HG03175 (cell line): Measurements from ENCODE around the gene NTF4.
A peak's percentile ranks its signal among the peaks of the same experiment; 100 is the strongest.

Experiments
- ATAC-seq: cut with Tn5 transposase; IDR thresholded peaks from one replicate; pipeline ENCODE4 v1.9.1; 2021; ENCODE audit warnings: mild to moderate bottlenecking, moderate library complexity; ENCODE audit not compliant: unreplicated experiment

The NTF4 gene

GRCh38 chr19:49064768-49065611, at the start of gene NTF4:
Gene NTF4, minus strand, starts transcription at chr19:49064818. Its CDS starts 2,821 bp downstream, at chr19:49061997.
- ATAC-seq, result no peak

GRCh38 chr19:49113762-49114629, 49.4 kb upstream of the NTF4 start, which contains the start of gene LIN7B:
Gene LIN7B, plus strand, starts transcription at chr19:49114370. Its CDS starts 35 bp downstream, at chr19:49114405.
- ATAC-seq, result peak; percentile 48

GRCh38 chr19:49111218-49111998, 46.8 kb upstream of the NTF4 start:
- no peak for ATAC-seq

- ATAC-seq, result no peak
Measured at GRCh38 chr19:49110567-49110966, 45.9 kb upstream of the NTF4 start.

GRCh38 chr19:49109569-49110233, 45.1 kb upstream of the NTF4 start:
- ATAC-seq, result no peak

- ATAC-seq, result no peak
Measured at GRCh38 chr19:49109051-49109450, 44.4 kb upstream of the NTF4 start.

GRCh38 chr19:49107625-49108459, 43.2 kb upstream of the NTF4 start:
- ATAC-seq, result no peak

GRCh38 chr19:49106648-49107135, 42.1 kb upstream of the NTF4 start:
- no peak for ATAC-seq

GRCh38 chr19:49104229-49104864, 39.7 kb upstream of the NTF4 start:
- no peak for ATAC-seq

GRCh38 chr19:49103331-49104085, 38.9 kb upstream of the NTF4 start:
- no peak for ATAC-seq

GRCh38 chr19:49102303-49102702, 37.7 kb upstream of the NTF4 start:
- ATAC-seq, result no peak

- no peak for ATAC-seq
Measured at GRCh38 chr19:49101160-49101559, 36.5 kb upstream of the NTF4 start.

GRCh38 chr19:49098795-49099194, 34.2 kb upstream of the NTF4 start:
- no peak for ATAC-seq

- ATAC-seq, result no peak
Measured at GRCh38 chr19:49097453-49098288, 33.1 kb upstream of the NTF4 start.

- ATAC-seq, result no peak
Measured at GRCh38 chr19:49094505-49095482, 30.2 kb upstream of the NTF4 start.

- ATAC-seq, result no peak
Measured at GRCh38 chr19:49092686-49093085, 28.1 kb upstream of the NTF4 start.
